NCI-H526 treated with DMSO at 0.1 percent for 48 hours (cell line): ENCODE data around the gene PDE3A.

Experiments
- DNase-seq: peaks from one replicate; lab custom pipeline; 2025; lab: John Stamatoyannopoulos, UW

The PDE3A gene

DNA sequence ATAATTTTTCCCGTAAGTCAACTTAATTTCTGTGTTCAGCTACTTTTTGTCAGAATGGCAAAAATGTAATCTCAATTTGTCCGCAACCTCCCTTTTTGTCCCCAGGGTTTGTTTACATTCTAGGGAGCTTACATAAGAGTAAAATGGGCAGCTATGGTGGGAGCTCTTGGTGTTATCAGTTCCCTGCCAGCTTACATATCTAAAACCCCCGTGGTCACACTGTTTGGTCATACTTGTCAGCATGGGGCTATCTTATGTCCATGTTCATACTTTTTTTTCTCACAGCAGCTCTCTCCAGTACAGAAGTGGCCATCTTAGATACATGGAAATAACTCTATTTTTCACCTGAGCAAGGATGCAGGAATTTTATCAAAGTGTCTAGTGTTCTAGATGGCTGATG, 343.5 kb downstream of the PDE3A start:
- no peak for DNase-seq

DNA sequence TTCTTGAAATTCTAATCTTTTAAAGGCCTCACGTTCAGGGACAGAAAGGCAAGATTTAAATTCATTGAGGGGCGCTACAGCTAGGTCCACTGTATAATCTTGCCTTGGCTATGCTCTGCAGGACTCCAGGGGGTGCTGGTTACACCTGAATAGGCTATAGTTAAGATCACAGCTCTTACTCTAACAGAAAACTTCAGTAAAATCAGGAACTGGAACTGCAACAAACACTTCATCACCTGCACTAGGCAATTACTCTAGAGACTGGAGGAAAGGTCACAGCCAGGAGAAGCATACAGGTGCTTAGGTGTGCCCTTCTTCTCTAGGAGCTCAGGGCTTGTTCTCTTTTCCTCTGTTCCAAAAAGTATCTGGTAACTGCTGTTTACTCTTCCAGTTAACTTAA, 347.7 kb downstream of the PDE3A start:
- no peak for DNase-seq

DNA sequence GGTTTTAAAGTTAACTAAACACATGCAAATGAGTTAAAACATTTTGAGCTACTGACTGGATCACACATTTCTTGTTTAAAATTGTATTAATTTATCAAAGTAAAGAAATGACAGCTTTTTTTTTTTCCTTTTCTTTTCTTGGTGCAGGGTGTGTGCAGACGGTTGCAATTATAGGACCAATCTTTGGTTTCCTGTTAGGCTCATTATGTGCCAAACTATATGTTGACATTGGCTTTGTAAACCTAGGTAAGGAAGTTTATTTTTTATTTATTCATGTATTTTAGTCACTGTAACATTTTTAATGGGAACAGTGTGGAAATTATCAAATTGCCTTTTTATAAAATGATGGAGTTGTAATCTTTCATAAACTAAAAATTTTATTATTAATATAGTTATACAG, 348.6 kb downstream of the PDE3A start:
- DNase-seq = no peak

DNA sequence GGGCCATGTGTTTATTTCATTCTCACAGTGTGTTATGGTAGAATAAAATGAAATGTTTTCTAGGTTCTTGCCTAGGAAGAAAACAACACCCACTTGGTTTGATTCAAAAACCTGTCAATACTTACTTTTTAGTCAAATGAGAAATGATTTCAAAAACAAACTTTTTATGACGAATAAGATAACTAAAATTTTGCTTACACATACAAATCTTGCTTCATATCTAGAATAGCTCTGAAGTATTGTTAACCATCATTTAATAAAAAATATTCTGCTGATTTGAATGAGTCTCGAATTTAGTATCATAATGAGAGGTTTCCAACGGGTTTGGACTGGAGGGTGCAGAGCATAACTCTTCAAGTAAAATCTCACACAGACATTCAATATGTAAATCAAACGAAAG, 350.0 kb downstream of the PDE3A start:
- no peak for DNase-seq

DNA sequence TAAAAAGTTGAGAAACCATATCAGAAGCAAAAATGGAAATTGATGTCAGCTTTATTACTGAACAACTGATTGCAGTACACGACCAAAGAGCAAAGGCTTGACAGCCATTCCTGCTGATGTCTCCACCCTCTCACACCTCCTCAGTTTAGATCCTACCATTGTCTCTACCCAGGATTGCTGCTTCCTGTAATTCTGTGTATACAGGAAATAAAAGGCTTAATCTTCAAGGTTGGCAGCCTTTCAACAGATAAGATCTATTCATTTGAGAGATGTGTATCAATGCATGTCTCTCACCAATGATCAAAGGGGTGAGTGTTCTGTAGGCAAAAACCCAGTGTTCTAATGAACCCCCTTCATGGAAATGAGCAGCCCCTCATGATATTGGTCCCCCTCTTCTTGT, 353.8 kb downstream of the PDE3A start:
- DNase-seq = no peak

DNA sequence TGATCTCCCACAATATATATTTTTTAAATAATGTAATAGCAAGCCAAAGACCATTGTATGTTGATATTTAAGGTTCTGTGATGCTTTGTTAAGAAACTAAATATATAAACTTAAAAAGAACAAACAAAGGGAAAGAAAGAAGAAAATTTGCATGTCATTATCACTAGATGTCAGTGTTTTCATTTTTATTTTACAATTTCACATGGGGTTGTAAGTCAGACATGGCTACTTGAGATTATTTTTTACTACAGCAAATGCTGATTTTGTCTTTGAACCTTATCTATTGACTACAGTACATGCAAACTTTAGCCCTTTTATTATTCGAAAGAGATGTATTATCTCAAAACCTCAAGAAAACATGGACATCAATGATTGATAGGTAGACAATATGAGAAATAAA, 362.9 kb downstream of the PDE3A start:
- no peak for DNase-seq
